CMK (cell line): ENCODE data around the gene TMEM209.
A peak's percentile ranks its signal among the peaks of the same experiment; 100 is the strongest.
"Not testable (repeated sequence)": the region's sequence is repeated elsewhere in the genome, so short reads cannot be mapped to it uniquely, and the experiment has no call there.

ENCODE experiments used
- DNase-seq: peaks from one replicate; pipeline ENCODE4 v3.0.0-alpha.2; 2010; ENCODE audit warnings: low read depth

TMEM209 gene

GRCh38 chr7:130162196-130162595 is 43.0 kb downstream of the TMEM209 start:
- no peak for DNase-seq

DNA sequence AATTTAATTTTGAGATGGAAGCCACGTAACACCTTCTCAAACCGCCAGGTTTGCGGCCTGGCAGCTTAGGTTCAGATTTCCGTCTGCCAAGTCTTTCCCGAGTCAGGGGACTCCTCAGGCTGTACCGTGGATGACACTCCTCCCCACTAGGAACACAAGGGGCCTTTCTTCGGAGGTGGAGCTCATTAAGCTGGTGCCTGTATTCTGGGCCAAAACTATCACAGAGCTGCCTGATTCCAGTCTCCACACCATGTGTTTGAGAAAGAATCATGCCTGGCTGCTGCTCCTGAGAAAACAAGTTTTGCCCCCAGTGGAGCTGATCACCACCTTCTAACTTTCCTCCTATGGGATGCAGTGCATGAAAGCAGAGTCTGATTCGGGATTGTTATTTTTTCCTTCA is 44.8 kb downstream of the TMEM209 start:
- no peak for DNase-seq

GRCh38 chr7:130160023-130160422 is 45.2 kb downstream of the TMEM209 start:
- DNase-seq: no peak

GRCh38 chr7:130157700-130158099 is 47.5 kb downstream of the TMEM209 start:
- no peak for DNase-seq

DNA sequence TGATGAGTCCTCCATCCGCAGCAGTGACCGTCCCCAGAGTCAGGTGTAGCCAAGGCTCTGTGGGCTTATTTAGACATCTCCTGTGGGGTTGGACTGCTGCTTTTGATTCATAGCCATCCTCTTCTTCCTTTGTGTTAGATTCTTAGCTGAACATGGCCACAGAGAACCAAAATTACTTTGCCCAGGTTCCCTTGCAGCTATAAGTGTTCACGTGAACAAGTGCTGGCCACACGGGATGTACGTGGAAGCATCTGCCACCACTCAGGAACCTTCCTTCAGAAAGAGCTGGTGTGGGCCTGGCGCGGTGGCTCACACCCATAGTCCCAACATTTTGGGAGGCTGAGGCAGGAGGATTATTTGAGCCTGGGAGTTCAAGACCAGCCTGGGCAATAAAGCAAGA is 49.1 kb downstream of the TMEM209 start:
- no peak for DNase-seq

DNA sequence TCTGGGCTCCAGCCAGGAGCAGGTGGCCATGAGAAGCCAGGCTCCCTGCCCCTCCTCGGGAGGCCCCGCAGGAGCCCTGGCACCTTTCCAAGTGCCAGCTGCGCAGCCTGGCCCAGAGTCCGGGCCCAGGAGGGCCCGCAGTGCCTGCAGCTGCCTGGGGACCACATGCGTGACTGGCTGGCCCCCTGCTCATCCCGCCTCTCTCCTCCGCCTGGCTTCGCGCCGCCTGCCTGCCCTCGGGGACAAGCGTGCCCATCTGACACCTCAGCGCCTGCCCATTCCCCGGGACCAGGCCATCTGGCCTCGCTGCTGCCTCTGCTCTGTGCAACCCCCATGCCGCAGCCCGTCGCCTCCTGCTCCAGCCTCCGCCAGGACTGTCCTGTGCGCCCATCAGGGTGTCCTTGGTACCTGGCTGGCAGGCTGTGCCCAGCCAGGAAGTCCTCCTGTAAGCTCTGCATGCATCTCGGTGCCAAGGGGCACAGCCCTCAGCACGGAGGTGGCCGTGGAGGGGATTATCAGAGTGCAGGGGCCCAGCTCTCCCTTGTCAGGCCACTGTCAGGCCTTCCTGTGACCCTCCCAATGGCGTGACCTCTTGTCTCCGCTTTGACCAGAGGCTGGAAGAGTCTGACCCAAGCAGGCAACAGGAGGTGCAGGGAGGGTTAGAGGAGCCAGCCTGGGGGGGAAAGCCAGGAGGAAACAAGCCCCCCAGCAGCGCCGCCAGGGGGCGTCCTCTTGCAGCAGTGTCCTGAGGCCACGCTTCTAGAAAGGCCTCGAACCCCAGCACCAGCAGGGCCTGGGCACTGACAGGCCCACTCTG is 50.5 kb downstream of the TMEM209 start:
- no peak for DNase-seq

- no peak for DNase-seq
Measured at GRCh38 chr7:130154131-130154500, 51.1 kb downstream of the TMEM209 start.

DNA sequence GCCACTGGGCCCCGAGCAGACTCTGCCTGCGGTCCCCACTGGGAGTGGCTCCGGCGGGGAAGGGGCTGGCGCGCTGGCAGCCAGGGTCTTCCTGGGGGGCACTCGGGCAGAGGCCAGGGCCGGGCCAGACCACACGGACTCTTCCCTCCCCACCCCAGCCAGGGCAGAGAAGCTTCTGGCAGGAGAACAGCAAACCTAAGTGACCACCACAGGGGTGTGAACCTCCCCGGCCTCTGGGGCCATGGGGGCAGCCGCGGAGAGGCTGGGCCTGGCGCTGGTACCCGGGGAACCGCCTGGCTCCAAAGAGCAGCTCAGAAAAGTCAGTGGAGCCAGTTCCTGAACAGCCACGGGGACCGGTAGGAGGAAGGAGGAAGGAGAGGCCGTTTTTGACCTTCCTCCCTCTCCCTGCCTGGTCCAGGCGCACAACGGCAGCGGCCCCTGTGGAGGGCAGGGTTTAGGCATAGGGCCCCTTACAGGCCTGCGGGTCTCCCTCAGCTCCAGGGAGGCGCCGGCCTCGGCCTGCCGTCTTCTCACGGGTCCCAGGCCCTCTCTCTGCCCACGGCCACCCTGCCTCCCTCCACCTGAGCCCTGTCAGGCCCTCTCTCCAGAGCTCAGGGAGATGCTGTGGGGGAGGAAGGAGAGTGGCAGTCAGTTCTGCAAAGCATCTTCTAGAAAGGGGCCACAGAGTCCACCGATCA is 51.8 kb downstream of the TMEM209 start:
- no peak for DNase-seq

GRCh38 chr7:130152493-130153210 is 52.6 kb downstream of the TMEM209 start:
- DNase-seq: peak; percentile 32

GRCh38 chr7:130151591-130152492 is 53.4 kb downstream of the TMEM209 start:
- peak; percentile 29 for DNase-seq

- DNase-seq: no peak
Measured at GRCh38 chr7:130150587-130150986, 54.6 kb downstream of the TMEM209 start.

DNA sequence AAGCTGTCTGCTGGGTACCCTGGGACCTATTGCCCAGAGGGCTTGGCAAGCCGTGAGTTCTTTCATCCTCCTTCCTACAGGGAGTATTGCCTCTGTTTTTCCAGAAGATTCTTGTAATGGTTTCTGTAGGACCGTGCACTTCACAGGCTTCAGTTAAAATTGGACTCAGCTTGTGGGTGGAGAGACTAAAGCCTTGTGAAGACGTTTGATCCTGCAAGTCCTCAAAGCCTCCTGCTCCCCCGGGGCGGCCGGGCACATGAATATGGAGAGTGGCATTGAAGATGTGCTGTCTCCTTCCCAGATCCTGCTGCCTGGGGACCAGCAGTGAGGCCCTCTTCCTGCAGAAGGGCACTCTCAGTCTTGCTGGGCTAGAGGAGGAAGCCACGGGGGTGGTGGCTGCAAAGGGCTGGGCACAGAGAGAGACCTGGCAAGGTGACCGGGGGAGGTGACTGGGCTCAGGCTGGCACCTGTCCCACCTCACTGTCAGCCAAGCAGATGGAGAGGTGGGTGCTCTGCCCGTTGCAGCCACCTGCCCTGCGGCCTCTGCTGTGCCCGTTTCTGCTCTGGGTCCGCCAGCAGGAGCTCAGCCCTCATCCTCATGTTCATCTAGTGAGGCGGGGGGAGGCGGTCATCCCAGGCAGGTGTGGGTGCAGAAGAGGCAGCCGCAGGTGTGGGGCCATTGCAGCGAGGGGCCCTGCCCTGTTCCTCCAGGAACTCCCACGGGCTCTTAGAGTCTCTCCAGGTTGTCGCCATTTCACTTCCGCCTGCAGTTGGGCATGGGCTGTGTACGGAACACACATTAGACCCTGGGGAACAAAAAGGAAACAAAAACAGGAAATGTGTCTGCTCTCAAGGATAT is 55.7 kb downstream of the TMEM209 start:
- DNase-seq: no peak

GRCh38 chr7:130148561-130148960 is 56.6 kb downstream of the TMEM209 start:
- DNase-seq: no peak

GRCh38 chr7:130147710-130148325 is 57.4 kb downstream of the TMEM209 start:
- no peak for DNase-seq

GRCh38 chr7:130146693-130147405 is 58.4 kb downstream of the TMEM209 start:
- DNase-seq: no peak

GRCh38 chr7:130146142-130146541 is 59.1 kb downstream of the TMEM209 start:
- DNase-seq: not testable (repeated sequence)

DNA sequence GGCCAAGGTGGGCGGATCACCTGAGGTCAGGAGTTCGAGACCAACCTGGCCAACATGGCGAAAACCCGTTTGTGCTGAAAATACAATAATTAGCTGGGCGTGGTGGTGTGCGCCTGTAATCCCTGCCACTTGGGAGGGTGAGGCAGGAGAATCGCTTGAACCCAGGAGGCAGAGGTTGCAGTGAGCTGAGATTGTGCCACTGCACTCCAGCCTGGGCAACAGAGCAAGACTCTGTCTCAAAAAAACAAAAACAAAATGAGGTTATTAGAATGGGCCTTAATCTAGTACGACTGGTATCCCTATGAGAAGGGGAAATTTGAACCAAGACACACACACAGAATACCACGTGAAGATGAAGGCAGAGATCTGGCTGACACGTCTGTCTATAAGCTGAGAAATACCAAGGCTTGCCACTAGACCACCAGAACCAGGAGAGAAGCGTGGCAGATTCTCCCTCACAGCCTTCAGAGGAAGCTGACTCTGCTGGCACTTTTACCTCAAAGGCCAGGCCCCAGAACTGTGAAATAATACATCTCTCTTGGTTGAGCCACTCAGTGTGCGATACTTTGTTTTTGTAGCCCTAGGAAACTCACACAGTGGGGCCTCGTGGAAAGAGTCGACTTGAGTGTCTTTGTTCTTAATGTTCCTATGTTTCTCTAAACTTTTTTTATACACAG is 59.6 kb downstream of the TMEM209 start:
- no peak for DNase-seq

GRCh38 chr7:130144312-130145171 is 60.7 kb downstream of the TMEM209 start:
- no peak for DNase-seq
